GM18508 (cell line): ENCODE measurements around the gene FSCB.
"Not testable (repeated sequence)": the region's sequence is repeated elsewhere in the genome, so short reads cannot be mapped to it uniquely, and the experiment has no call there.

Experiments
- ATAC-seq: cut with Tn5 transposase; IDR thresholded peaks from one replicate; pipeline ENCODE4 v1.9.1; 2021; ENCODE audit warnings: moderate number of reproducible peaks; ENCODE audit not compliant: insufficient read depth, unreplicated experiment

FSCB gene, protein sequence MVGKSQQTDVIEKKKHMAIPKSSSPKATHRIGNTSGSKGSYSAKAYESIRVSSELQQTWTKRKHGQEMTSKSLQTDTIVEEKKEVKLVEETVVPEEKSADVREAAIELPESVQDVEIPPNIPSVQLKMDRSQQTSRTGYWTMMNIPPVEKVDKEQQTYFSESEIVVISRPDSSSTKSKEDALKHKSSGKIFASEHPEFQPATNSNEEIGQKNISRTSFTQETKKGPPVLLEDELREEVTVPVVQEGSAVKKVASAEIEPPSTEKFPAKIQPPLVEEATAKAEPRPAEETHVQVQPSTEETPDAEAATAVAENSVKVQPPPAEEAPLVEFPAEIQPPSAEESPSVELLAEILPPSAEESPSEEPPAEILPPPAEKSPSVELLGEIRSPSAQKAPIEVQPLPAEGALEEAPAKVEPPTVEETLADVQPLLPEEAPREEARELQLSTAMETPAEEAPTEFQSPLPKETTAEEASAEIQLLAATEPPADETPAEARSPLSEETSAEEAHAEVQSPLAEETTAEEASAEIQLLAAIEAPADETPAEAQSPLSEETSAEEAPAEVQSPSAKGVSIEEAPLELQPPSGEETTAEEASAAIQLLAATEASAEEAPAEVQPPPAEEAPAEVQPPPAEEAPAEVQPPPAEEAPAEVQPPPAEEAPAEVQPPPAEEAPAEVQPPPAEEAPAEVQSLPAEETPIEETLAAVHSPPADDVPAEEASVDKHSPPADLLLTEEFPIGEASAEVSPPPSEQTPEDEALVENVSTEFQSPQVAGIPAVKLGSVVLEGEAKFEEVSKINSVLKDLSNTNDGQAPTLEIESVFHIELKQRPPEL

DNA sequence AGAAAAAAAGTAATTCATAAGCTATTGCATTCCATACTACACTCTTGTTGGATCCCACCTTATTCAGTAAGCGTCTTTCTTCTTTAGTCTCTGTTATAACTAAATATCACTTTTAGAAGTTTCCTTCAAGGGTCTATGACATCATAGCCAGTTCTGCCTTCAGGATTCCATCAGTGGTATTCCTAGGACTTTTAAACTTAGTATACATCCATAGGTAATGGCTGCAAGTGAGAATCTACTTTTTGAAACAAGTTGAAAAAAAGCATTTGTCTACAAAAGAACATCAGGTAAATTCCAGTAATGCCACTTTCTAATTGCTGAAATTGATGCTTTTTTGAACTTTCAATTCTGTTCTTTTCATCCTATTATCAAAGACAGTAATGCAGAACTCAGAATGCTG lies at the start of gene FSCB:
Gene FSCB (minus strand): TSS at position 101 of the 400 bp plus-strand sequence. CDS start 296 bp downstream, outside the sequence.
- no peak for ATAC-seq

DNA sequence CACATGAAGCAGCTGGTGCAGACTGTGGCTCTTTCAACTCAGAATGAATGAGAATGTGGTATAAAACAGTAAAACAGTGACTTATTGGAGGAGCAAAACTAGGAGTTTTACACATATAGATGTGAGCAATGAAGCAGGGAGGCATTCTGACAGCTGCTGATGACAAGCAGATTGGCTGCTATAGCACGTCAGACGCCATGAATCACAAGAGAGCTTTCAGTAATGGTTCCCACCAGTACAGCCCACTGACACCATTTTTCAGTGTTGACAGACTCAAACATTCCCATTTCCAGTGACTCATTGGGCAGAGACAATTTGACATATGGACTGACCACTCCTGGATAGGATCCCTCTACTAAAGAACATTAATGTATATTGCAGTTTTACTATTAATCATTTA lies 24.6 kb upstream of the FSCB start:
- ATAC-seq: no peak

DNA sequence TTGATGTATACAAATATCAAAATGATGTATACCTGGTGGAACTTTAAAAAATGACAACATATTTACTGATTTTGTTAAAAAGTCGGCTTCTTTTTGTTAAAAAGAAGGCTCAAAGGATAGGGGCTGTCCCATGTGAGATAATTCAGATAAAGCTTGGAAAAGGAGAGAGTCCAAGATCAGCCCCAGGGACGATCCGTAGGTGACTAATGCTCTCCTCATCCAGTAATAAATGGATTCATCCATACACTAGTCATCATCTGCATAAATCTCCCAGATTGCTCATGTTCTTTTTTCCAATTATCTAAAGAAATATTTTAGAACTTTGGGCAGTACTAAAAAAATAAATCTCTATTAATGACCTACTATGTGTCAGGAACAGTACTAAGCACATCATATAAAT lies 23.4 kb upstream of the FSCB start:
- ATAC-seq: no peak

DNA sequence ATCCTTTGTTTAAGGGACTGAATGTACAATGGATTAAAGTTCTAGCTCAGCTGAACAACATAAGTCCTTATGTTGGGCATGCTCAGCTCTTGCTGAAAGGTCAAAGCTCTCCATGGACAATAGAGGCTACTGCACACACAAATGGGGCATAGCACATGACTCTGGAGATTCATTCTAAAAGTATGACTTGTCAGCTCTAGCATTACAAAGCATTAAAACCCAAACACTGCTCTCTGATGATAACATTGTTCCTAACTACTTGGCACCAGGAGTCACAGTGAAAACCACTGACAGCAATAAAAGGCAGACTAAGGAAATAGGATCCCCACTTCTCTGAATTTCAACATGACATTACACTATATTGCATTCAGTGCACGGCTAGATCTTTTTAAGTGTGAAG lies 21.9 kb upstream of the FSCB start:
- no peak for ATAC-seq

DNA sequence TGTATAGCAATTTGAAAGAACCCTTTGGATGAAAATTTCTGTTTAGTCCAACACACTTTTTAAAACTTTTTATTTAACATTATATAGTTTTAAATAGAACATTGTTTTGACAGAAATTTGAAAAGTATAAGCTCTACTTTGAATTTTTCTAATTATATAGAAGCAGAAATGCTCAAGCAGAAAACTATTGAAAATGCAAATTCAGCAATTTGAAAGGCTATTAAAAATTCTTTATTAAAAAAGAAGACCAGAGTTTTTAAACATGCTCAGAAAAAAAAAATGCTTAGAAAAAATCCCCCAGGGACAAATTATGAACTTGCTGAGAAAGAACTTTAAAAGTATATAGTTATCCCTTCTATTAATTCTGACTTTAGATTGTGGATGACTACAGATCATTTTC lies 21.1 kb upstream of the FSCB start:
- no peak for ATAC-seq

DNA sequence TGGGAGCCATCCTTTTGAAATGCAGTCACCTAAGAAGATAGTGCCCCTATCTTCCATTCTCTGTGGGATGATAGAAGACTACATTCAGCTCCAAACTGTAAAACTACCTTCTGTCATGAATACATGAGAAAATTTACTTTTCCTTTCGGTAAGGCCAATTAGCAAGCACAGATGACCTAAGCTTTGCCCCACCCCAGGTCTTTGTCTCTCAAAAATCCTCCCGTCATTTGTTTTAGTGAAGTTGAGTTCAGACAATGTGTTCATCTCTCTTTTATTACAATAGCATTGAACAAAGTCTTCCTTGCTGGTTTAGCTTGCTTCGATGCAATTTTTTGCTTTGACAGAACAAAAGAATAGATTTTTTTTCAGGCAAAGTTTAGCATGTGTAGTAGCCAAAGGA lies 18.2 kb upstream of the FSCB start:
- ATAC-seq: no peak

DNA sequence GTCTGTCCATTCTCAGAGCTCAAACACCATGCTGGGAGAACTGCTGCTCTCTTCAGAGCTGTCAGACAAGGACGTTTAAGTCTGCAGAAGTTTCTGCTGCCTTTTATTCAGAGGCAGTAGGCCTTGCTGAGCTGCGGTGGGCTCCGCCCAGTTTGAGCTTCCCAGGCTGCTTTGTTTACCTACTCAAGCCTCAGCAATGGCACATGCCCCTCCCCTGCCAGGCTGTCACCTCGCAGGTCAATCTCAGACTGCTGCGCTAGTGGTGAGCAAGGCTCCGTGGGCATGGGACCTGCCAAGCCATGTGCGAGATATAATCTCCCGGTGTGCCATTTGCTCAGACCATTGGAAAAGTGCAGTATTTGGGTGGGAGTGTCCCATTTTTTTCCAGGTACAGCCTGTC lies 8.6 kb upstream of the FSCB start:
- ATAC-seq: not testable (repeated sequence)

DNA sequence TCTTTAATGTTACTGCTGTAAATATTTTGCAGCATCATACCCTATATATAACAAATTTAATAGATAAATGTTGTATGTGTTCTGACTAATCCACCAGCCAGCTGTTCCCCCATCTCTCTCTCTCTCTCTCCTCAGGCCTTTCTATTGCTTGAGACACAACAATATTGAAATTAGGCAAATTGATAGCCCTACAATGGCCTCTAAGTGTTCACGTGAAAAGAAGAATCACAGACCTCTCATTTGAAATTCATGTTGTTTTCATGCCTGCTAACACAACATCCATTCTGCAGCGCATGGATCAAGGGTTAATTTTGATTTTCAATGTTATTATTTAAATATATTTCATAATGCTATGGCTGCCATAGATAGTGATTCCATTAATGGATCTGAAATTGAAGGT lies 1.8 kb upstream of the FSCB start:
- no peak for ATAC-seq

DNA sequence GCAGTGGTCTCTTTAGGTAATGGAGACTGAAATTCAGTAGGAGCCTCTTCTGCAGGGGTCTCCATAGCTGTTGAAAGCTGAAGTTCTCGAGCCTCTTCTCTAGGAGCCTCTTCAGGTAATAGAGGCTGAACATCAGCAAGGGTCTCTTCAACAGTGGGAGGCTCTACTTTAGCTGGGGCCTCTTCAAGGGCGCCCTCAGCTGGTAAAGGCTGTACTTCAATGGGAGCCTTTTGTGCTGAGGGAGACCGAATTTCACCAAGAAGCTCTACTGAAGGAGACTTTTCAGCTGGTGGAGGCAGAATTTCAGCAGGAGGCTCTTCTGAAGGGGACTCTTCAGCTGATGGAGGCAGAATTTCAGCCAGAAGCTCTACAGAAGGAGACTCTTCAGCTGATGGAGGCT lies 1.5 kb downstream of the FSCB start:
- no peak for ATAC-seq

DNA sequence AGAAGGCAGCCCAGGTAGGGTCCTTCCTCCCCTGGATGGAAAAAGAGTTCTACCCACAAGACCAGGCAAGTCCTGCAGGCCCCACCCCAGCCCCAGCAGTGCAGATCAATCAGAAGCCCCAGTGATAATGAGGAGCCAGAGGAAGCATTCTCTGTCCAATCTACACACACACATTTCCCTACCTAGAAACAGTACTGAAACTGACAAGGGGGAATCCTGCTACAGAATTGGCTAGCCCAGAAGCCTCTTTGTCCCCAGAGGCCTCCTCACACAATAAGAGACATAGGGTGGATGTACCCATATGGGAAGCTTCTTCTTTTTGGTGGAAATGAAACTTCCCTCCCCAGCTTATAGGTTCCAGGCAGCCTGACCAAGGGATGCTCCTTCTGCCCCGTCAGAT lies 9.9 kb downstream of the FSCB start:
- ATAC-seq: no peak

DNA sequence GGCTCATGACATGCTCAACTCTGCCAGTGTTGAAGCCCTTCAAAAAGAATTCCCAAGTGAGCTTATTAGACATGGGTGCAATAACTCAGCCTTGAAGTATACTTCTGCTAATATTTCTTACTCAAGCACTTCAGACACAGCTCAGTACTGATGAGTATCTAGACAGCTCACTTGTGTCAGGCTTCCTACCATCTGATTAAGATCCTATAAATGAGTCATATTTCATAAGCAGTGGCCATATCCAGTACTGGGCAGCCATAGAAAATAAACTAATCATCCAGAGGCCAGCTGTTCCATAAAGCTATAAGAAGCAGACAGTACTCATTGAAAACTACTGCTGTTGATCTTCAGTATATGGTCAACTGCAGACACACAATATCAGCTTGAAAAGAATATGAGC lies 12.9 kb downstream of the FSCB start:
- ATAC-seq: no peak

DNA sequence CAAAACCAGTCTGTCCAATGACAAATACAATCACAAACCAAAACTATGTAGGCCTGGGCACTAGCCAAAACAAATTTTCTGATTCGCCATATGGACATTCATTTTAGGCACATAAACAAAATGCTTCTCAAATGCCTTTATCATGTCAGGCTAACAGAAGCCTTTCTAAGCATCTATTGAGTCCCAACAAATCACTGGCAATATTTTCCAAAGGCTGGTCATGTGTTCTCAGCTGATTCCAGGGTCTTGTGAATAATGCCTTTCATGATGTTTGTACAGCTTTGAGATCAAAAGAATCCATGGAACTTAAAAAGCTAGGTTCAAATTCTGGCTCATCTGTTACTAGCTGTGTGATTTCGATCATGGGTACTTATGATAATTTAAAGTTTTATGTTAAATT lies 16.1 kb downstream of the FSCB start:
- ATAC-seq: no peak

DNA sequence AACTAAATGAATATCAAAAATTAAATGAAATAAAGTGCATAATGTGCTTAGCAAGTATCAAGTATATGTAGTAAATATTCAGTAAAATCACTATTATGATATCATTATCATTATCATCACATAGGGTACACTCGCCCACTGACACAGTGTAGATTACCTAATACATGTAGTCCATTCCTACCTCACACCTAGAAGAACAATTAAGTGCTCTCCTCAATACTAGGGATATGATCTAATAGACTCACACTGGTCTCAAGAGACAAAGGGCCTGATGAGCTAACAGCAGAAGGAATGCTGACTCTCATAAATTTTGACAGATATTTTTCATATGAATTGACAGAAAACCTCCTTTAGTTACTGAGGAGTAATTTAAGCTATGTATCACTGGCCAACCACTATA lies 29.1 kb downstream of the FSCB start:
- ATAC-seq: no peak

DNA sequence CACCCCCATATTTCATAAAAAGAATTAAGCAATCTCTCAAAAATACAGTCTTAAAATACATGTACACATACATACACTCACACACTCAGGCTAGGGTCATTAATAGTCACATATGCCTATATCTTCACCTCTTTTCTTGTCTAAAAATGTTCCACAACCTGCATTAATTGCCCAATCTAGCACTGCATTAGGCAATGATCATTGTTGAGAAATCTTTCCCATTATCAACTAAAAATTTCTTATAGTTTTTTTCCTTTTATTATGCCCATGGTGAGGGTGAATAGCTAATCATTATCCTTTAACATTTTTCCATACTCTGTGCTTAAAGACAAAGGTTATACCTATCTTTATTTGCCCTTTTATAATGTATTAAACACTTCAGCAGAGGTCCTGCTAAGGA lies 38.3 kb downstream of the FSCB start:
- no peak for ATAC-seq

DNA sequence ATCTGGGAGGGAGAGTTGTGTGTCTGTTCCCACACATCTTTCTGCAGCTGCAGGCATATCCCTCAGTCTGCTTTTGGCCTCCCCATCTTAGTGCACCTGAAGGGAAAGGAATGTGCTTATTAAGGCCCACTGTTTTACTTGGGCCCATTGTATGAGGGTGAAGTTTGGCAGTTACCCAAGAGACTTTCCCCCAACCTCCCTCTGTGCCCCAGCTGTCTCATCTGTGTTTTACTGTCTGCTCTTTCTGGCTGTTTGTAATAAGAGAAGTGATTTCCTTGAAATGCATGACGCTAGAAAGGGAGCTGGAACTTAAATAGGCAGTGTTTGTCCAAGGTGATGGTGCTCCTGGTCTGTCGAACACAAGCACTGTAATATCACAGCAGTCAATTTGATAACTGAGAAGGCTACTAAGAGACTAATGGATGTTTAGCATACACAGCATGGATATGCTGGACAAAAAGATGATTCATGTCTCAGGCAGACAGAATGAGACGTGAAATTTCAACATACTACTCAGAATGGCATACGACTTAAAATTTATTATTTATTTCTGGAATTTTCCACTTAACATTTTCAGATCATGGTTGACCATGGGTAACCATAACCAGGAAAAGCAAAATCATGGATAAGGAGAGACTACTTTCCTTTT lies 43.6 kb downstream of the FSCB start:
- no peak for ATAC-seq

DNA sequence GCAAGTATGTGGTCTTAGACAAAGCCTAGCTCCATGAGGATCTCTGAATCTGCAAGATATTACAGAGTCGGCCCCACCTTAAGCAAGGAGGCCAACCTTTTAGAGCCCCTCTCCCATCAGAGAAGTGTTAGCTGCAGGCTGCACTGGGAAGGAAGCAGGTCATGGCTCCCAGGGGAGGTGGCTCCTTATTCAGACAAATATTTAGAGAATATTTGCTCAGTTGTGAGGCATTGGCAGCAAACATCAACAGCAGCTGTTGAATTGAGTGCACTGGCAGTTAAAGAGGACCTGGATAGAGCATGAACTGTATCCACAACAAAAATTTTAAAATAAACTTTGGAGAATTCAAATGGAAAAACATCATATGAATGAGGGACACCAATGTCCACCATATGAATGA lies 44.7 kb downstream of the FSCB start:
- no peak for ATAC-seq

DNA sequence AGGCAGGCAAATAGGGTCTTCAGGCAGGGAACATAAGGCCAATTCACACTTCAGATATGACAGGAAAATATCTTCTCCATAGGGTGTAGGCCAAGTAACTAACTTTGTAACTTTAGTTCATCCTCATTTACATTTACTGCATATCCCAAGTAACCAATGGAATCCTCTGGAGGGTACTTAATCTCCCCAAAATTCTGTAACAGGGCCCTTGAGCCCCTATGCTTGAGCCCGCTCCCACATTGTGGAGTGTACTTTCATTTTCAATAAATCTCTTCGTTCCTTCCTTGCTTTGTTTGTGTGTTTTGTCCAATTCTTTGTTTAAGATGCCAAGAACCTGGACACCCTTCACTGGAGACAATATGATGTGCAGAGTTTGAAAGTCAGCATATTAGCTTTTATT lies 45.3 kb downstream of the FSCB start:
- ATAC-seq: no peak
